ENCODE results near the gene SPEF1. TPM values are rescaled to one million over a fixed set of nuclear protein-coding genes. Genes with fewer than 3 reads are reported as not detected.

The SPEF1 gene
- total and polyA plus RNA-seq, 2 of the 13 experiments (the other 11 are each of a cell fraction or from before 2014, with no cell fraction given): 0.11 to 0.27 TPM

DNA sequence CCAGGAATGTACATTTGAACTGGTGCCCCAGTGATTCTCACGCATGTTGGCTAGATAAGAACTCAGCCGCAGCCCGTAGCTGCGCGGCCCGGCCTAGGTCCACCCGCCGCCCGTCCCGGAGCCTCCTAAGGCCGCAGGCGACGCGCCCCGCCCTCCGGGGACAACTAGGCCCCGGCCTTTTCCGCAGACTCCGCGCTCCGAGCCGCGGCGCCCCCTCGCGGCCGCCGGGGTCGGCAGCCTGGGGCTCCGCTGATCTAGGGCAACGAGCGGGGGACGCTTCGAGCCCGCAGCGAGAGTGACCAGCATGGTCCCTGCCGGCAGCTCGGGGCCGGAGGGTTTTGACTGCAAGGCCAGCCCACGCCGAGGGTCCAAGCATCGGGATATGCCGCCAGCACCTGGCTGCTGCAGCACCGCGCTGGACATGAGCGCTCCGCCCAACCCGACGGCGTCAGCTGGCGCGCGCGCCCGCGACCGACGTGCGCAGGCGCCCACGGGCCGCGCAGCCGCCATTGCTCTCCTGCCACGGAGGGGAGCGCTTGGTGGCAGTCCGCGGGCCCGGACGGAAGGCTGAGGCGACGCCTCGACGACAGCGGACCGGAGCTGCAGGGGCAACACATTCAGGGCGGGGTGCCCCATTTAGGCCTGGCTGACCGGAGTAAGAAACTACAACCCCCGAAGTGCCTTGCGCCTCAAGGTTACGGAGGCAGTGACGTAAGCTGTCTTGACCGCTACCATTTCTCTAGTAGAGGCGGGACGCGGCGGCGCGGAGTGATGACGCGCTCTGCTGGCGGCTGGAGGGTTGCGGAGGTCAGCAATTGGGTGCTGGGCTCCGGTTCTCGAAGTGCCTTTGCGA, 39.0 kb upstream of the SPEF1 start, which contains the start of gene AP5S1 (continued):
- TF ChIP-seq, protein P1, sequence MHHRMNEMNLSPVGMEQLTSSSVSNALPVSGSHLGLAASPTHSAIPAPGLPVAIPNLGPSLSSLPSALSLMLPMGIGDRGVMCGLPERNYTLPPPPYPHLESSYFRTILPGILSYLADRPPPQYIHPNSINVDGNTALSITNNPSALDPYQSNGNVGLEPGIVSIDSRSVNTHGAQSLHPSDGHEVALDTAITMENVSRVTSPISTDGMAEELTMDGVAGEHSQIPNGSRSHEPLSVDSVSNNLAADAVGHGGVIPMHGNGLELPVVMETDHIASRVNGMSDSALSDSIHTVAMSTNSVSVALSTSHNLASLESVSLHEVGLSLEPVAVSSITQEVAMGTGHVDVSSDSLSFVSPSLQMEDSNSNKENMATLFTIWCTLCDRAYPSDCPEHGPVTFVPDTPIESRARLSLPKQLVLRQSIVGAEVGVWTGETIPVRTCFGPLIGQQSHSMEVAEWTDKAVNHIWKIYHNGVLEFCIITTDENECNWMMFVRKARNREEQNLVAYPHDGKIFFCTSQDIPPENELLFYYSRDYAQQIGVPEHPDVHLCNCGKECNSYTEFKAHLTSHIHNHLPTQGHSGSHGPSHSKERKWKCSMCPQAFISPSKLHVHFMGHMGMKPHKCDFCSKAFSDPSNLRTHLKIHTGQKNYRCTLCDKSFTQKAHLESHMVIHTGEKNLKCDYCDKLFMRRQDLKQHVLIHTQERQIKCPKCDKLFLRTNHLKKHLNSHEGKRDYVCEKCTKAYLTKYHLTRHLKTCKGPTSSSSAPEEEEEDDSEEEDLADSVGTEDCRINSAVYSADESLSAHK (CRISPR knock-in tag; IDR thresholded peaks at IDR 0.05; ENCODE audit: borderline replicate concordance): no peak; the same call in 1 of the 2 replicates
- TF ChIP-seq GATAD1 (CRISPR knock-in tag; IDR thresholded peaks at IDR 0.05) (peak; percentile 97), ISL2 (CRISPR knock-in tag; IDR thresholded peaks at IDR 0.05) (peak; percentile 85), BORCS8-MEF2B (CRISPR knock-in tag; IDR thresholded peaks at IDR 0.05) (peak; percentile 96), ZNF746 (CRISPR knock-in tag; IDR thresholded peaks at IDR 0.05) (peak; percentile 16), RNF2 (conservative IDR thresholded peaks at IDR 0.05; ENCODE audit: low read depth) (peak; percentile 92), ZNF75D (CRISPR knock-in tag; IDR thresholded peaks at IDR 0.05; ENCODE audit: borderline replicate concordance) (no peak), SKIL (CRISPR knock-in tag; IDR thresholded peaks at IDR 0.05; ENCODE audit: borderline replicate concordance) (peak; percentile 85), RBM22 (optimal IDR thresholded peaks at IDR 0.05; ENCODE audit: low read length) (no peak), ZNF775 (CRISPR knock-in tag; IDR thresholded peaks at IDR 0.05; ENCODE audit: borderline replicate concordance) (no peak), FIP1L1 (IDR thresholded peaks at IDR 0.05; ENCODE audit: borderline replicate concordance, insufficient read depth, low read depth, low read length) (0 out of 2 replicates have a peak, but pooled peaks have one; percentile 39), SMARCC2 (IDR thresholded peaks at IDR 0.05) (no peak), TSC22D2 (CRISPR knock-in tag; IDR thresholded peaks at IDR 0.05; ENCODE audit: borderline replicate concordance) (0 out of 2 replicates have a peak, but pooled peaks have one; percentile 88), NFKB2 (CRISPR knock-in tag; IDR thresholded peaks at IDR 0.05; ENCODE audit: borderline replicate concordance) (peak; percentile 97), CHCHD3 (CRISPR knock-in tag; IDR thresholded peaks at IDR 0.05) (peak; percentile 69; the same call in 1 of the 2 replicates), FOXP1 (IDR thresholded peaks at IDR 0.05) (no peak), FOXP1 (CRISPR knock-in tag; IDR thresholded peaks at IDR 0.05) (peak; percentile 51; the same call in 1 of the 2 replicates)
- TF ChIP-seq, protein P2, sequence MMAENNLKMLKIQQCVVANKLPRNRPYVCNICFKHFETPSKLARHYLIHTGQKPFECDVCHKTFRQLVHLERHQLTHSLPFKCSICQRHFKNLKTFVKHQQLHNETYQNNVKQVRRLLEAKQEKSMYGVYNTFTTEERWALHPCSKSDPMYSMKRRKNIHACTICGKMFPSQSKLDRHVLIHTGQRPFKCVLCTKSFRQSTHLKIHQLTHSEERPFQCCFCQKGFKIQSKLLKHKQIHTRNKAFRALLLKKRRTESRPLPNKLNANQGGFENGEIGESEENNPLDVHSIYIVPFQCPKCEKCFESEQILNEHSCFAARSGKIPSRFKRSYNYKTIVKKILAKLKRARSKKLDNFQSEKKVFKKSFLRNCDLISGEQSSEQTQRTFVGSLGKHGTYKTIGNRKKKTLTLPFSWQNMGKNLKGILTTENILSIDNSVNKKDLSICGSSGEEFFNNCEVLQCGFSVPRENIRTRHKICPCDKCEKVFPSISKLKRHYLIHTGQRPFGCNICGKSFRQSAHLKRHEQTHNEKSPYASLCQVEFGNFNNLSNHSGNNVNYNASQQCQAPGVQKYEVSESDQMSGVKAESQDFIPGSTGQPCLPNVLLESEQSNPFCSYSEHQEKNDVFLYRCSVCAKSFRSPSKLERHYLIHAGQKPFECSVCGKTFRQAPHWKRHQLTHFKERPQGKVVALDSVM (CRISPR knock-in tag; IDR thresholded peaks at IDR 0.05): peak; percentile 89
- TF ChIP-seq, protein P3, sequence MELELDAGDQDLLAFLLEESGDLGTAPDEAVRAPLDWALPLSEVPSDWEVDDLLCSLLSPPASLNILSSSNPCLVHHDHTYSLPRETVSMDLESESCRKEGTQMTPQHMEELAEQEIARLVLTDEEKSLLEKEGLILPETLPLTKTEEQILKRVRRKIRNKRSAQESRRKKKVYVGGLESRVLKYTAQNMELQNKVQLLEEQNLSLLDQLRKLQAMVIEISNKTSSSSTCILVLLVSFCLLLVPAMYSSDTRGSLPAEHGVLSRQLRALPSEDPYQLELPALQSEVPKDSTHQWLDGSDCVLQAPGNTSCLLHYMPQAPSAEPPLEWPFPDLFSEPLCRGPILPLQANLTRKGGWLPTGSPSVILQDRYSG (CRISPR knock-in tag; IDR thresholded peaks at IDR 0.05): peak; percentile 98
